DOHH2 (cell line): Measurements from ENCODE around the gene ZNF296.

Experiments
- H3F3A ChIP-seq: fragments of 200-600 bp; sonication (generic), shearing (Covaris generic); 2 replicates; pipeline ENCODE4 v1.6.0; 2016; ENCODE audit warnings: antibody characterized with exemption, mild to moderate bottlenecking; ENCODE audit not compliant: control insufficient read depth, insufficient read depth
- H3K27ac ChIP-seq: fragments of 200-600 bp; sonication (generic); 2 replicates; pipeline ENCODE4 v1.5.1; 2014; ENCODE audit warnings: low read depth, mild to moderate bottlenecking, low read length, moderate library complexity
- H3K27me3 ChIP-seq: fragments of 200-600 bp; sonication (generic); 2 replicates; pipeline ENCODE4 v1.6.1; 2014; ENCODE audit warnings: mild to moderate bottlenecking, low read length, mixed read lengths; ENCODE audit not compliant: control insufficient read depth
- H3K36me3 ChIP-seq: fragments of 200-600 bp; sonication (generic); 2 replicates; pipeline ENCODE4 v1.6.1; 2014; ENCODE audit warnings: mild to moderate bottlenecking, low read length, moderate library complexity, mixed read lengths; ENCODE audit not compliant: control insufficient read depth
- H3K4me1 ChIP-seq: fragments of 200-600 bp; sonication (generic); 2 replicates; pipeline ENCODE4 v1.6.1; 2014; ENCODE audit warnings: mild to moderate bottlenecking, low read length, mixed read lengths; ENCODE audit not compliant: control insufficient read depth
- H3K4me2 ChIP-seq: fragments of 200-600 bp; sonication (generic); 2 replicates; pipeline ENCODE4 v1.6.0; 2014; ENCODE audit warnings: mild to moderate bottlenecking, low read length, moderate library complexity
- H3K4me3 ChIP-seq: fragments of 200-600 bp; sonication (generic); 2 replicates; pipeline ENCODE4 v1.5.1; 2014; ENCODE audit warnings: mild to moderate bottlenecking, low read length, mixed read lengths
- H3K79me2 ChIP-seq: fragments of 200-600 bp; sonication (generic); 2 replicates; pipeline ENCODE4 v1.6.1; 2014; ENCODE audit warnings: mild to moderate bottlenecking, low read length, mixed read lengths; ENCODE audit not compliant: control insufficient read depth
- H3K9me2 ChIP-seq: fragments of 200-600 bp; sonication (generic); replicated peaks from 2 replicates; pipeline ENCODE4 v1.6.1; 2014; ENCODE audit warnings: mild to moderate bottlenecking, low read length, mixed read lengths; ENCODE audit not compliant: control insufficient read depth
- H3K9me3 ChIP-seq: fragments of 200-600 bp; sonication (generic); 2 replicates; pipeline ENCODE4 v1.6.1; 2014; ENCODE audit warnings: antibody characterized with exemption, low read length, mixed read lengths; ENCODE audit not compliant: control insufficient read depth, insufficient read depth
- H4K20me1 ChIP-seq: fragments of 200-600 bp; sonication (generic); 2 replicates; pipeline ENCODE4 v1.6.0; 2014; ENCODE audit warnings: low read depth, mild to moderate bottlenecking, antibody characterized with exemption, low read length, moderate library complexity; ENCODE audit not compliant: control insufficient read depth, insufficient read depth
- CTCF ChIP-seq: fragments of 200-600 bp; sonication (generic); IDR thresholded peaks from one replicate; pipeline ENCODE4 v1.5.1; 2014; ENCODE audit warnings: antibody characterized with exemption, mild to moderate bottlenecking, low read depth, low read length; ENCODE audit not compliant: poor library complexity, severe bottlenecking
- EZH2phosphoT487 ChIP-seq: fragments of 200-600 bp; sonication (generic); IDR thresholded peaks from 2 replicates; pipeline ENCODE4 v1.6.1; 2017; ENCODE audit warnings: borderline replicate concordance, mild to moderate bottlenecking, antibody characterized with exemption, low read length, moderate library complexity, mixed read lengths

The ZNF296 gene

GRCh38 chr19:45079911-45080370 is 3.7 kb upstream of the ZNF296 start:
- Histone ChIP-seq H3K79me2 (peaks cover 88% of the 10 kb centered on the region), H3K36me3 (peaks cover 57% of the 10 kb centered on the region), H3K4me1 (peaks cover 53% of the 10 kb centered on the region), H3K27me3 (no peaks in the 10 kb centered on the region), H3K4me3 (peak overlapping the region; percentile 91), H3K4me2 (peak overlapping the region; percentile 83), H3K27ac (peak overlapping the region; percentile 81), H3K9me2 (no peaks in the 10 kb centered on the region), H3F3A (peaks cover 16% of the 10 kb centered on the region), H4K20me1 (peaks cover 9% of the 10 kb centered on the region), H3K9me3 (no peaks in the 10 kb centered on the region)
- TF ChIP-seq CTCF (no peak), EZH2phosphoT487 (no peak)

- Histone ChIP-seq H3F3A (peaks cover 21% of the 10 kb centered on the region), H3K4me1 (peaks cover 59% of the 10 kb centered on the region), H3K9me2 (no peaks in the 10 kb centered on the region), H3K9me3 (no peaks in the 10 kb centered on the region), H4K20me1 (peaks cover 16% of the 10 kb centered on the region), H3K27ac (peak within 1 kb of the TSS; percentile 81), H3K36me3 (peaks cover 63% of the 10 kb centered on the region), H3K79me2 (peaks cover 89% of the 10 kb centered on the region), H3K4me2 (peak within 1 kb of the TSS; percentile 83), H3K4me3 (peak within 1 kb of the TSS; percentile 91), H3K27me3 (no peaks in the 10 kb centered on the region)
- TF ChIP-seq EZH2phosphoT487 (no peak), CTCF (no peak)
Observed at GRCh38 chr19:45079063-45079910, 3.0 kb upstream of the ZNF296 start, which contains the start of gene GEMIN7. Gene GEMIN7 (plus strand): TSS chr19:45079260. CDS start chr19:45090115, 10,855 bp downstream.

DNA sequence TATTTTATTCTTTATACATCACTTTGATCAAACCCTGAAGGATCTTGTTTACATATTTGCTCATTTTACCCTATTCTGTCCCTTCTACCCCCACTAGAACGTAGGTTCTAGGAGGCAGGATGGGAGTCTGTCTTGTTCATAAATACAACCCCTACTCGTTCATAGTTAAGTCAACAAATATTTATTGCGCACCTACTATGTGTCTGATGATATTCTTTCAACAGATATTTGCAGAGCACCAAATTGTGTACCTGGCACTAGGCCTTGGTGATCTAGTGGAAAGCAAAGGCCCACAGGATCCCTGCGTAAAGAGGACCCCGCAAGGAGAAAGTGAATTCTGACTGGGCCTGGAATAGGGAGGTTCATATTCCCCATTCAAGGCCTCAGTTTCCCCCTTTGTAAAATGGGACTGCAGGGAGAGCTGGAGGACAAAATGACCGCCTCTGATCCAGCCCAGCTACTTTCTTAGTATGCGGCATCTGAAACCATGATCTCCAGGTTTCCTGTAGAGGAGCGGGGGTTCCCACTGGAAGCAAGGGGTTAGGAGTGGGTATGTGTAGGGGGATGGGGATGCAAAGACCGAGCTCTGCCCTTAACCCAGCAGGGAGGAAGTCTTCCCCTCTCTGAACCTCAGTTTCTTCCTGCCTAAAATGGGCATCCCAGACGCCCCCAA is 2.2 kb upstream of the ZNF296 start:
- no peak for TF ChIP-seq CTCF
- TF ChIP-seq EZH2phosphoT487 = no peak
- H3K9me3 ChIP-seq = no peaks in the 10 kb centered on the region
- no peaks in the 10 kb centered on the region for H3K27me3 ChIP-seq
- H3K79me2 ChIP-seq = peaks cover 91% of the 10 kb centered on the region
- H3F3A ChIP-seq = peaks cover 21% of the 10 kb centered on the region
- H3K36me3 ChIP-seq = peaks cover 66% of the 10 kb centered on the region
- H3K27ac ChIP-seq = peak overlapping the region; percentile 81
- peak overlapping the region; percentile 83 for H3K4me2 ChIP-seq
- peak overlapping the region; percentile 91 for H3K4me3 ChIP-seq
- peaks cover 18% of the 10 kb centered on the region for H4K20me1 ChIP-seq
- peaks cover 62% of the 10 kb centered on the region for H3K4me1 ChIP-seq
- H3K9me2 ChIP-seq = no peaks in the 10 kb centered on the region
